Measurements from ENCODE around the gene PDLIM4.

The PDLIM4 gene

GRCh38 chr5:132254321-132254977, 3.0 kb upstream of the PDLIM4 start:
- DNase-seq = no peak

- DNase-seq = no peak
Observed at GRCh38 chr5:132256086-132256782, 1.3 kb upstream of the PDLIM4 start.

GRCh38 chr5:132256783-132257130, 739 bp upstream of the PDLIM4 start:
- no peak for DNase-seq

GRCh38 chr5:132258102-132259068, 889 bp downstream of the PDLIM4 start:
- DNase-seq = no peak

GRCh38 chr5:132259069-132259851, 1.8 kb downstream of the PDLIM4 start:
- DNase-seq = peak; percentile 40

GRCh38 chr5:132260051-132260450, 2.6 kb downstream of the PDLIM4 start:
- no peak for DNase-seq

GRCh38 chr5:132260714-132261551, 3.4 kb downstream of the PDLIM4 start:
- DNase-seq = no peak

- no peak for DNase-seq
Observed at GRCh38 chr5:132261881-132262845, 4.7 kb downstream of the PDLIM4 start.

- no peak for DNase-seq
Observed at GRCh38 chr5:132262882-132263547, 5.5 kb downstream of the PDLIM4 start.

GRCh38 chr5:132263548-132264261, 6.2 kb downstream of the PDLIM4 start:
- DNase-seq = no peak

- DNase-seq = no peak
Observed at GRCh38 chr5:132264546-132265335, 7.2 kb downstream of the PDLIM4 start.

- no peak for DNase-seq
Observed at GRCh38 chr5:132265336-132266030, 8.0 kb downstream of the PDLIM4 start.

- DNase-seq = no peak
Observed at GRCh38 chr5:132266031-132266835, 8.7 kb downstream of the PDLIM4 start.

GRCh38 chr5:132266836-132267160, 9.3 kb downstream of the PDLIM4 start:
- DNase-seq = no peak

- no peak for DNase-seq
Observed at GRCh38 chr5:132267166-132267739, 9.8 kb downstream of the PDLIM4 start.

- DNase-seq = no peak
Observed at GRCh38 chr5:132267931-132268768, 10.7 kb downstream of the PDLIM4 start.
